SU-DHL-6 (cell line): Measurements from ENCODE around the gene MID2.

Source experiments
- H2AFZ ChIP-seq: fragments of 200-600 bp; sonication (generic); 2 replicates; pipeline ENCODE4 v1.6.1; 2014; ENCODE audit warnings: low read depth, mild to moderate bottlenecking, moderate library complexity, mixed read lengths, antibody characterized with exemption, low read length; ENCODE audit not compliant: severe bottlenecking
- H3F3A ChIP-seq: fragments of 200-600 bp; shearing (Covaris generic); 2 replicates; pipeline ENCODE4 v1.6.0; 2016; ENCODE audit warnings: antibody characterized with exemption, mild to moderate bottlenecking; ENCODE audit not compliant: insufficient read depth
- H3K27ac ChIP-seq: fragments of 200-600 bp; sonication (generic); 2 replicates; pipeline ENCODE4 v1.5.1; 2016; ENCODE audit warnings: low read depth, mild to moderate bottlenecking, low read length, moderate library complexity, mixed read lengths
- H3K27me3 ChIP-seq: fragments of 200-600 bp; sonication (generic), shearing (Covaris generic); 2 replicates; pipeline ENCODE4 v1.6.0; 2014; ENCODE audit warnings: mild to moderate bottlenecking, low read length
- H3K36me3 ChIP-seq: fragments of 200-600 bp; sonication (generic); 2 replicates; pipeline ENCODE4 v1.6.1; 2014; ENCODE audit warnings: mild to moderate bottlenecking, low read length, mixed read lengths
- H3K4me2 ChIP-seq: fragments of 300-600, 200-600 bp; shearing (Covaris generic), sonication (generic); 2 replicates; pipeline ENCODE4 v1.6.0; 2014; ENCODE audit warnings: low read length, low read depth, mild to moderate bottlenecking; ENCODE audit not compliant: poor library complexity, severe bottlenecking
- H3K4me3 ChIP-seq: fragments of 200-600 bp; sonication (generic); 2 replicates; pipeline ENCODE4 v1.5.1; 2014; ENCODE audit warnings: antibody characterized with exemption, low read length, mild to moderate bottlenecking, mixed read lengths; ENCODE audit not compliant: insufficient read depth, poor library complexity, severe bottlenecking
- H3K79me2 ChIP-seq: fragments of 200-600 bp; sonication (generic); 2 replicates; pipeline ENCODE4 v1.6.1; 2014; ENCODE audit warnings: mild to moderate bottlenecking, low read length, moderate library complexity; ENCODE audit not compliant: insufficient read depth
- H3K9ac ChIP-seq: fragments of 200-600 bp; sonication (generic); 2 replicates; pipeline ENCODE4 v1.7.0; 2014; ENCODE audit warnings: mild to moderate bottlenecking, low read length
- H3K9me2 ChIP-seq: fragments of 200-600 bp; sonication (generic); replicated peaks from 2 replicates; pipeline ENCODE4 v1.6.1; 2014; ENCODE audit warnings: low read length; ENCODE audit not compliant: insufficient read depth
- H3K9me3 ChIP-seq: fragments of 200-600 bp; sonication (generic); 2 replicates; pipeline ENCODE4 v1.6.1; 2014; ENCODE audit warnings: low read length, mixed read lengths; ENCODE audit not compliant: insufficient read depth
- H4K20me1 ChIP-seq: fragments of 200-600 bp; sonication (generic); 2 replicates; pipeline ENCODE4 v1.6.1; 2014; ENCODE audit warnings: low read depth, mild to moderate bottlenecking, antibody characterized with exemption, low read length, moderate library complexity, mixed read lengths
- CTCF ChIP-seq: fragments of 200-600 bp; sonication (generic); IDR thresholded peaks from one replicate; pipeline ENCODE4 v1.5.1; 2017; ENCODE audit warnings: antibody characterized with exemption, mild to moderate bottlenecking, low read length, moderate library complexity; ENCODE audit not compliant: insufficient read depth, poor library complexity, severe bottlenecking
- EZH2phosphoT487 ChIP-seq: fragments of 200-600 bp; sonication (generic), shearing (Covaris generic); conservative IDR thresholded peaks from 2 replicates; pipeline ENCODE4 v1.6.1; 2018; ENCODE audit warnings: mild to moderate bottlenecking, antibody characterized with exemption, low read length, moderate library complexity, mixed read lengths

Gene MID2

GRCh38 chrX:107836958-107837357 is 11.3 kb downstream of the MID2 start:
- no peak for TF ChIP-seq EZH2phosphoT487
- no peak for TF ChIP-seq CTCF
- Histone ChIP-seq H3F3A (no peaks in the 10 kb centered on the region), H3K9me3 (no peaks in the 10 kb centered on the region), H3K9ac (no peak overlapping the region), H3K79me2 (no peaks in the 10 kb centered on the region), H3K27me3 (no peaks in the 10 kb centered on the region), H2AFZ (no peak overlapping the region), H3K4me2 (no peak overlapping the region), H3K4me3 (no peak overlapping the region), H3K27ac (no peak overlapping the region), H3K36me3 (no peaks in the 10 kb centered on the region), H4K20me1 (no peaks in the 10 kb centered on the region), H3K9me2 (no peaks in the 10 kb centered on the region)

GRCh38 chrX:107840971-107841370 is 15.3 kb downstream of the MID2 start:
- H3K9me3 ChIP-seq: no peaks in the 10 kb centered on the region
- H3K27ac ChIP-seq: no peak overlapping the region
- H3K27me3 ChIP-seq: no peaks in the 10 kb centered on the region
- H3K9me2 ChIP-seq: no peaks in the 10 kb centered on the region
- no peaks in the 10 kb centered on the region for H3F3A ChIP-seq
- H3K79me2 ChIP-seq: no peaks in the 10 kb centered on the region
- no peaks in the 10 kb centered on the region for H4K20me1 ChIP-seq
- no peak overlapping the region for H2AFZ ChIP-seq
- no peak for TF ChIP-seq CTCF
- no peak for TF ChIP-seq EZH2phosphoT487
- no peak overlapping the region for H3K9ac ChIP-seq
- no peaks in the 10 kb centered on the region for H3K36me3 ChIP-seq
- H3K4me3 ChIP-seq: no peak overlapping the region
- H3K4me2 ChIP-seq: no peak overlapping the region

- no peak overlapping the region for H3K9ac ChIP-seq
- no peaks in the 10 kb centered on the region for H3F3A ChIP-seq
- no peak overlapping the region for H3K27ac ChIP-seq
- no peaks in the 10 kb centered on the region for H4K20me1 ChIP-seq
- H3K4me2 ChIP-seq: no peak overlapping the region
- H3K79me2 ChIP-seq: no peaks in the 10 kb centered on the region
- no peak overlapping the region for H2AFZ ChIP-seq
- TF ChIP-seq CTCF: no peak
- no peak for TF ChIP-seq EZH2phosphoT487
- H3K36me3 ChIP-seq: no peaks in the 10 kb centered on the region
- H3K27me3 ChIP-seq: no peaks in the 10 kb centered on the region
- no peaks in the 10 kb centered on the region for H3K9me2 ChIP-seq
- no peaks in the 10 kb centered on the region for H3K9me3 ChIP-seq
- no peak overlapping the region for H3K4me3 ChIP-seq
These were observed 17.2 kb downstream of the MID2 start for GRCh38 chrX:107842715-107843400.
